SU-DHL-6 (cell line): ENCODE results near the gene LRRFIP2.

Experiments
- H2AFZ ChIP-seq: fragments of 200-600 bp; sonication (generic); 2 replicates; pipeline ENCODE4 v1.6.1; 2014; ENCODE audit warnings: low read depth, mild to moderate bottlenecking, moderate library complexity, mixed read lengths, antibody characterized with exemption, low read length; ENCODE audit not compliant: severe bottlenecking
- H3F3A ChIP-seq: fragments of 200-600 bp; shearing (Covaris generic); 2 replicates; pipeline ENCODE4 v1.6.0; 2016; ENCODE audit warnings: antibody characterized with exemption, mild to moderate bottlenecking; ENCODE audit not compliant: insufficient read depth
- H3K27ac ChIP-seq: fragments of 200-600 bp; sonication (generic); 2 replicates; pipeline ENCODE4 v1.5.1; 2016; ENCODE audit warnings: low read depth, mild to moderate bottlenecking, low read length, moderate library complexity, mixed read lengths
- H3K27me3 ChIP-seq: fragments of 200-600 bp; sonication (generic), shearing (Covaris generic); 2 replicates; pipeline ENCODE4 v1.6.0; 2014; ENCODE audit warnings: mild to moderate bottlenecking, low read length
- H3K36me3 ChIP-seq: fragments of 200-600 bp; sonication (generic); 2 replicates; pipeline ENCODE4 v1.6.1; 2014; ENCODE audit warnings: mild to moderate bottlenecking, low read length, mixed read lengths
- H3K4me2 ChIP-seq: fragments of 300-600, 200-600 bp; shearing (Covaris generic), sonication (generic); 2 replicates; pipeline ENCODE4 v1.6.0; 2014; ENCODE audit warnings: low read length, low read depth, mild to moderate bottlenecking; ENCODE audit not compliant: poor library complexity, severe bottlenecking
- H3K4me3 ChIP-seq: fragments of 200-600 bp; sonication (generic); 2 replicates; pipeline ENCODE4 v1.5.1; 2014; ENCODE audit warnings: antibody characterized with exemption, low read length, mild to moderate bottlenecking, mixed read lengths; ENCODE audit not compliant: insufficient read depth, poor library complexity, severe bottlenecking
- H3K79me2 ChIP-seq: fragments of 200-600 bp; sonication (generic); 2 replicates; pipeline ENCODE4 v1.6.1; 2014; ENCODE audit warnings: mild to moderate bottlenecking, low read length, moderate library complexity; ENCODE audit not compliant: insufficient read depth
- H3K9ac ChIP-seq: fragments of 200-600 bp; sonication (generic); 2 replicates; pipeline ENCODE4 v1.7.0; 2014; ENCODE audit warnings: mild to moderate bottlenecking, low read length
- H3K9me2 ChIP-seq: fragments of 200-600 bp; sonication (generic); replicated peaks from 2 replicates; pipeline ENCODE4 v1.6.1; 2014; ENCODE audit warnings: low read length; ENCODE audit not compliant: insufficient read depth
- H3K9me3 ChIP-seq: fragments of 200-600 bp; sonication (generic); 2 replicates; pipeline ENCODE4 v1.6.1; 2014; ENCODE audit warnings: low read length, mixed read lengths; ENCODE audit not compliant: insufficient read depth
- H4K20me1 ChIP-seq: fragments of 200-600 bp; sonication (generic); 2 replicates; pipeline ENCODE4 v1.6.1; 2014; ENCODE audit warnings: low read depth, mild to moderate bottlenecking, antibody characterized with exemption, low read length, moderate library complexity, mixed read lengths
- CTCF ChIP-seq: fragments of 200-600 bp; sonication (generic); IDR thresholded peaks from one replicate; pipeline ENCODE4 v1.5.1; 2017; ENCODE audit warnings: antibody characterized with exemption, mild to moderate bottlenecking, low read length, moderate library complexity; ENCODE audit not compliant: insufficient read depth, poor library complexity, severe bottlenecking
- EZH2phosphoT487 ChIP-seq: fragments of 200-600 bp; sonication (generic), shearing (Covaris generic); conservative IDR thresholded peaks from 2 replicates; pipeline ENCODE4 v1.6.1; 2018; ENCODE audit warnings: mild to moderate bottlenecking, antibody characterized with exemption, low read length, moderate library complexity, mixed read lengths

Gene LRRFIP2

GRCh38 chr3:37107846-37108245 lies 66.5 kb downstream of the LRRFIP2 start:
- Histone ChIP-seq H4K20me1 (peaks cover 4% of the 10 kb centered on the region; the same call in 1 of the 2 replicates), H2AFZ (no peak overlapping the region), H3K9ac (no peak overlapping the region), H3K27me3 (no peaks in the 10 kb centered on the region), H3K79me2 (no peaks in the 10 kb centered on the region), H3K9me2 (no peaks in the 10 kb centered on the region), H3K9me3 (no peaks in the 10 kb centered on the region), H3F3A (no peaks in the 10 kb centered on the region), H3K36me3 (no peaks in the 10 kb centered on the region), H3K27ac (no peak overlapping the region), H3K4me3 (no peak overlapping the region), H3K4me2 (no peak overlapping the region)
- TF ChIP-seq EZH2phosphoT487, result no peak
- no peak for TF ChIP-seq CTCF

DNA sequence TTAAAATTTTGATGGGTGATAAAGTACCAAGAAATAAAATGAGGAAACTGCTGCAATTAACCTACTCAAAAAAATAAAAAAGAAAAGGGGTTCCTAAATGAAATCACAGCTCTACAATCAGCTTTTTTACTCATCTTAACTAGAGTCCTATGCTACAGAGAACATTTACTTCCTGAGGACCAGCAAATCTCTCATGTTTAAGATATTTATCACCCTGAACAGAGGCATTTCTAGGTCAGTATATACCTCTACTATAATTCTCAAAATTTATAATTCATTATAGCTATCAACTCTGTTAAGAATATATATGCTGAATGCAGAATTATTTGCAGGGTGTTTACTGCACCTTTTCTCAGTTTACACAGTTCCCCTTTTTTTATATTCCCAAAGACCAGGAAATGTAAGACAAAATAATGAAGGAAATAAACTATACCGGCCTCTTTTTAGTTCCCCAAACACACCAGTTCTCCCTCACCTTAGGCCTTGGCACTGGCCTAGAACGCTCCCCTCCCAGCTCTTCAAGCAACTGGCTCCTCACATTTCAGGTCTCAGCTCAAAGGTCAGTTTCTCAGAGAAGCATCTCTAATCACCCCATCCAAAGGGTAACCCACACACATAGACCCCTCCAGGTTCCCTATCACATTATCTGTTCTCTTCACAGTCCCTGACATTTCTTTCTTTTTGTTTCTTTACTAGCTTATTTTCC lies 71.1 kb downstream of the LRRFIP2 start:
- peaks cover 4% of the 10 kb centered on the region; the same call in 1 of the 2 replicates for H4K20me1 ChIP-seq
- H3K9ac ChIP-seq, result no peak overlapping the region
- H3K9me2 ChIP-seq, result no peaks in the 10 kb centered on the region
- no peak overlapping the region for H3K4me3 ChIP-seq
- no peak overlapping the region for H3K27ac ChIP-seq
- no peak overlapping the region for H3K4me2 ChIP-seq
- H3K9me3 ChIP-seq, result no peaks in the 10 kb centered on the region
- no peaks in the 10 kb centered on the region for H3K79me2 ChIP-seq
- no peaks in the 10 kb centered on the region for H3K36me3 ChIP-seq
- TF ChIP-seq EZH2phosphoT487, result no peak
- TF ChIP-seq CTCF, result no peak
- no peak overlapping the region for H2AFZ ChIP-seq
- H3K27me3 ChIP-seq, result no peaks in the 10 kb centered on the region
- H3F3A ChIP-seq, result no peaks in the 10 kb centered on the region

GRCh38 chr3:37100411-37100810 lies 74.0 kb downstream of the LRRFIP2 start:
- Histone ChIP-seq H3K9ac (no peak overlapping the region), H3K79me2 (no peaks in the 10 kb centered on the region), H3K27ac (no peak overlapping the region), H3K36me3 (no peaks in the 10 kb centered on the region), H3K9me2 (no peaks in the 10 kb centered on the region), H4K20me1 (peaks cover 4% of the 10 kb centered on the region; the same call in 1 of the 2 replicates), H3K4me3 (no peak overlapping the region), H2AFZ (no peak overlapping the region), H3K27me3 (no peaks in the 10 kb centered on the region), H3K4me2 (no peak overlapping the region), H3K9me3 (no peaks in the 10 kb centered on the region), H3F3A (no peaks in the 10 kb centered on the region)
- no peak for TF ChIP-seq CTCF
- no peak for TF ChIP-seq EZH2phosphoT487
